GM12878 (cell line): ENCODE results near the gene GLUD1. TPM values are rescaled to one million over a fixed set of nuclear protein-coding genes. Genes with fewer than 3 reads are reported as not detected.

Experiments
- ATAC-seq: fragments of 200-7000 bp; cut with Tn5 transposase; 3 replicates; pipeline ENCODE4 v1.9.1; 2020; ENCODE audit warnings: mild to moderate bottlenecking, moderate library complexity
- BruUV-seq: library from RNA; stranded (reverse); fragments of 400-500 nt; replicated peaks from 2 replicates; lab custom pipeline; 2021; lab: Mats Ljungman, UMichigan
- CTCF ChIA-PET: fragments of 300-600 bp; sonication (Branson Sonifier 250); formaldehyde crosslinking; extraction: SDS; loops from one replicate; lab custom pipeline; 2021; ENCODE audit warnings: inconsistent platforms; lab: Yijun Ruan, JAX
- POLR2A ChIA-PET: fragments of 350-600 bp; formaldehyde crosslinking; extraction: SDS; loops from one replicate; lab custom pipeline; 2021; ENCODE audit warnings: inconsistent platforms; lab: Charles Lee
- RAD21 ChIA-PET: fragments of 300-600 bp; sonication (Branson Sonifier 250); formaldehyde crosslinking; loops from one replicate; lab custom pipeline; 2023; ENCODE audit warnings: antibody characterized with exemption; ENCODE audit not compliant: unreplicated experiment; lab: Charles Lee
- SMC1A ChIA-PET: fragments of 300-600 bp; sonication (Branson Sonifier 250); formaldehyde crosslinking; loops from one replicate; lab custom pipeline; 2023; ENCODE audit not compliant: unreplicated experiment, uncharacterized antibody; lab: Charles Lee
- DNase-seq: peaks from one replicate; pipeline ENCODE4 v3.0.0-alpha.2; 2011; ENCODE audit warnings: low read depth, low spot score
- FAIRE-seq: peaks from 3 replicates; lab custom pipeline; 2011; peaks lifted over from hg19 to GRCh38; lab: Jason Lieb, UNC
- H2AFZ ChIP-seq: 2 replicates; pipeline ENCODE4 v1.6.0; 2011; ENCODE audit warnings: low read depth, low read length, control low read depth; ENCODE audit not compliant: control insufficient read depth
- H3K27ac ChIP-seq: 2 replicates; pipeline ENCODE4 v1.5.1; 2011; ENCODE audit warnings: control low read depth; ENCODE audit not compliant: control insufficient read depth, insufficient read depth
- H3K27me3 ChIP-seq, 2 experiments: replicated peaks in 1 of 2; 2 replicates each; pipeline versions ENCODE4 v1.6.0 to v1.6.1; 2011; ENCODE audit warnings: low read length in 1 of 2; ENCODE audit not compliant: control insufficient read depth in 2 of 2, insufficient read depth in 2 of 2
- H3K36me3 ChIP-seq, 2 experiments: 2 replicates each; pipeline ENCODE4 v1.5.1; 2011; ENCODE audit warnings: low read length in 1 of 2; ENCODE audit not compliant: control insufficient read depth in 2 of 2, insufficient read depth in 2 of 2
- H3K4me1 ChIP-seq: 2 replicates; pipeline ENCODE4 v1.6.1; 2011; ENCODE audit warnings: mild to moderate bottlenecking, low read length, moderate library complexity, mixed read lengths; ENCODE audit not compliant: control insufficient read depth, insufficient read depth
- H3K4me2 ChIP-seq: 2 replicates; pipeline ENCODE4 v1.6.0; 2011; ENCODE audit warnings: control low read depth; ENCODE audit not compliant: control insufficient read depth, insufficient read depth
- H3K4me3 ChIP-seq: fragments of 200-600 bp; sonication (generic); 2 replicates; pipeline ENCODE4 v1.5.1; 2016
- H3K79me2 ChIP-seq: 2 replicates; pipeline ENCODE4 v1.6.0; 2011; ENCODE audit warnings: low read length; ENCODE audit not compliant: control insufficient read depth, insufficient read depth
- H3K9ac ChIP-seq: 2 replicates; pipeline ENCODE4 v1.8.0; 2011; ENCODE audit warnings: low read length, control low read depth, mixed read lengths; ENCODE audit not compliant: control insufficient read depth, insufficient read depth
- H3K9me3 ChIP-seq: replicated peaks from 3 replicates; pipeline ENCODE4 v1.5.1; 2011; ENCODE audit warnings: mild to moderate bottlenecking, low read length; ENCODE audit not compliant: control insufficient read depth, insufficient read depth
- H4K20me1 ChIP-seq: 2 replicates; pipeline ENCODE4 v1.6.0; 2011; ENCODE audit not compliant: control insufficient read depth, insufficient read depth
- ATF2 ChIP-seq: IDR thresholded peaks from 2 replicates; pipeline ENCODE4 v1.6.1; 2012; ENCODE audit warnings: low read length, inconsistent platforms
- BCL11A ChIP-seq: IDR thresholded peaks from 2 replicates; pipeline ENCODE4 v1.6.1; 2011; ENCODE audit warnings: low read depth, low read length
- CHD2 ChIP-seq: IDR thresholded peaks from 2 replicates; pipeline ENCODE4 v1.6.1; 2011; ENCODE audit warnings: low read depth, low read length, improper control_type of control experiment, borderline replicate concordance
- JUND ChIP-seq: IDR thresholded peaks from 2 replicates; pipeline ENCODE4 v1.6.1; 2012; ENCODE audit warnings: low read depth, mild to moderate bottlenecking, low read length, improper control_type of control experiment, moderate library complexity
- MLLT1 ChIP-seq: fragments of 450-650 bp; IDR thresholded peaks from 2 replicates; pipeline ENCODE4 v1.6.1; 2016; ENCODE audit warnings: mild to moderate bottlenecking
- MTA3 ChIP-seq: IDR thresholded peaks from 2 replicates; pipeline ENCODE4 v1.6.1; 2012; ENCODE audit warnings: low read length, inconsistent platforms, borderline replicate concordance
- PAX8 ChIP-seq: fragments of 450-650 bp; IDR thresholded peaks from 2 replicates; pipeline ENCODE4 v1.6.1; 2017; ENCODE audit warnings: mild to moderate bottlenecking, moderate library complexity
- POU2F2 ChIP-seq: IDR thresholded peaks from 3 replicates; pipeline ENCODE4 v1.6.1; 2011; ENCODE audit warnings: low read depth, mild to moderate bottlenecking, low read length, borderline replicate concordance
- SP1 ChIP-seq: IDR thresholded peaks from one replicate; pipeline ENCODE4 v1.6.1; 2011; ENCODE audit warnings: low read depth, low read length
- WRNIP1 ChIP-seq: IDR thresholded peaks from 2 replicates; pipeline ENCODE4 v1.6.1; 2011; ENCODE audit warnings: low read depth, low read length, improper control_type of control experiment, borderline replicate concordance
- ZBTB33 ChIP-seq: fragments of 450-650 bp; IDR thresholded peaks from 2 replicates; pipeline ENCODE4 v1.6.1; 2017; ENCODE audit warnings: mild to moderate bottlenecking
- ZNF384 ChIP-seq: IDR thresholded peaks from 2 replicates; pipeline ENCODE4 v1.6.1; 2012; ENCODE audit warnings: low read depth, mild to moderate bottlenecking, low read length, improper control_type of control experiment, borderline replicate concordance
- WGBS: methylation state at CpG from one replicate; pipeline ENCODE4 v1.1.6; 2016; ENCODE audit warnings: low lambda C conversion rate; ENCODE audit not compliant: insufficient replicate concordance, insufficient coverage; ENCODE audit errors: missing lambda C conversion rate; 5-methylcytosine and 5-hydroxymethylcytosine counted together
- in situ Hi-C: fragments of 300-500 bp; cut with MboI; formaldehyde crosslinking; loops from 9 replicates; pipeline ENCODE4 v1.14.3; 2018; ENCODE audit warnings: mixed read lengths
- intact Hi-C: fragments of 100-400 bp; cut with micrococcal nuclease; formaldehyde crosslinking; loops from one replicate; pipeline ENCODE4 v1.14.2; 2022; ENCODE audit not compliant: unreplicated experiment
- polyA plus RNA-seq, 11 experiments: library from polyadenylated mRNA; depleted of rRNA in 4 of 11; unstranded in 6 of 11; stranded (reverse) in 5 of 11; fragments of >200 nt; fragmentation: Nextera tagmentation in 4 of 11; fragmentation: Illumina TruSeq in 1 of 11; extraction: Ambion mirVana in 4 of 11; extraction: Trizol in 1 of 11; gene quantifications; 1 replicate in 1 of 11; 2 replicates in 10 of 11; pipeline versions ENCODE4 v1.2.1 to v1.2.3, GENCODE V29; 2011 to 2016; ENCODE audit warnings: inconsistent platforms in 2 of 11, missing spikeins in 2 of 11, low read depth in 1 of 11
- total RNA-seq, 4 experiments: library from RNA; depleted of rRNA in 3 of 4; stranded (reverse); fragments of >200 nt in 3 of 4; fragmentation: Illumina TruSeq in 1 of 4; extraction: Trizol in 1 of 4; gene quantifications; 2 replicates each; pipeline versions ENCODE4 v1.2.1 to v1.2.3, GENCODE V29; 2013 to 2021
- TF ChIP-seq, protein P1 (sequence below): fragments of 450-650 bp; conservative IDR thresholded peaks from 2 replicates; pipeline ENCODE4 v1.6.1; 2017; ENCODE audit warnings: mild to moderate bottlenecking, moderate library complexity

GLUD1 gene
- total and polyA plus RNA-seq, 10 of the 15 experiments (the other 5 are each of a cell fraction or from before 2014, with no cell fraction given) = 26.1 to 109 (median 81.4) TPM

- H2AFZ ChIP-seq = no peak overlapping the region
- no peak for DNase-seq
- no peak overlapping the region for H3K9ac ChIP-seq
- in situ Hi-C loops (no loop called here), intact Hi-C loops (no loop called here)
- 98% methylated on average over 3 of the region's 3 CpGs for WGBS
- H3K9me3 ChIP-seq = no peaks in the 10 kb centered on the region
- no TSS peak for BruUV-seq
- ChIA-PET POLR2A (no interaction called here), RAD21 (no interaction called here), CTCF (no interaction called here)
- no peaks in the 10 kb centered on the region for H3K79me2 ChIP-seq
- no peaks in the 10 kb centered on the region for H4K20me1 ChIP-seq
- no peaks in the 10 kb centered on the region for H3K27me3 ChIP-seq
- H3K27ac ChIP-seq = no peak overlapping the region
- no peak for FAIRE-seq
- peaks cover 7% of the 10 kb centered on the region for H3K4me1 ChIP-seq
- H3K4me3 ChIP-seq = no peak overlapping the region
- no peak overlapping the region for H3K4me2 ChIP-seq
- ATAC-seq = no peak
- peaks cover 4 to 21% of the 10 kb centered on the region in 2 experiments for H3K36me3 ChIP-seq
- TF ChIP-seq, protein P1, sequence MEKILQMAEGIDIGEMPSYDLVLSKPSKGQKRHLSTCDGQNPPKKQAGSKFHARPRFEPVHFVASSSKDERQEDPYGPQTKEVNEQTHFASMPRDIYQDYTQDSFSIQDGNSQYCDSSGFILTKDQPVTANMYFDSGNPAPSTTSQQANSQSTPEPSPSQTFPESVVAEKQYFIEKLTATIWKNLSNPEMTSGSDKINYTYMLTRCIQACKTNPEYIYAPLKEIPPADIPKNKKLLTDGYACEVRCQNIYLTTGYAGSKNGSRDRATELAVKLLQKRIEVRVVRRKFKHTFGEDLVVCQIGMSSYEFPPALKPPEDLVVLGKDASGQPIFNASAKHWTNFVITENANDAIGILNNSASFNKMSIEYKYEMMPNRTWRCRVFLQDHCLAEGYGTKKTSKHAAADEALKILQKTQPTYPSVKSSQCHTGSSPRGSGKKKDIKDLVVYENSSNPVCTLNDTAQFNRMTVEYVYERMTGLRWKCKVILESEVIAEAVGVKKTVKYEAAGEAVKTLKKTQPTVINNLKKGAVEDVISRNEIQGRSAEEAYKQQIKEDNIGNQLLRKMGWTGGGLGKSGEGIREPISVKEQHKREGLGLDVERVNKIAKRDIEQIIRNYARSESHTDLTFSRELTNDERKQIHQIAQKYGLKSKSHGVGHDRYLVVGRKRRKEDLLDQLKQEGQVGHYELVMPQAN = no peak
- TF ChIP-seq MTA3 (no peak), ZNF384 (no peak), JUND (no peak), ATF2 (no peak), SP1 (no peak), CHD2 (no peak), MLLT1 (no peak), PAX8 (no peak), POU2F2 (no peak), WRNIP1 (no peak), ZBTB33 (no peak), BCL11A (no peak)
- TF ChIP-seq, all 136 proteins: peak for 0
- SMC1A ChIA-PET = interaction anchor here (0.7 to 2.0 kb wide), 2 partner anchors 14 to 40 kb away, joined by 3 to 4 read pairs; no protein-coding TSS in a partner anchor
Measured at GRCh38 chr10:87053111-87053510, 41.5 kb downstream of the GLUD1 start.
